ENCODE measurements around the gene RBM12. TPM values are rescaled to one million over a fixed set of nuclear protein-coding genes. Genes with fewer than 3 reads are reported as not detected.
A peak's percentile ranks its signal among the peaks of the same experiment; 100 is the strongest.

RBM12 gene
- total RNA-seq, 1 donor from 2014 or later: 19.3 TPM

DNA sequence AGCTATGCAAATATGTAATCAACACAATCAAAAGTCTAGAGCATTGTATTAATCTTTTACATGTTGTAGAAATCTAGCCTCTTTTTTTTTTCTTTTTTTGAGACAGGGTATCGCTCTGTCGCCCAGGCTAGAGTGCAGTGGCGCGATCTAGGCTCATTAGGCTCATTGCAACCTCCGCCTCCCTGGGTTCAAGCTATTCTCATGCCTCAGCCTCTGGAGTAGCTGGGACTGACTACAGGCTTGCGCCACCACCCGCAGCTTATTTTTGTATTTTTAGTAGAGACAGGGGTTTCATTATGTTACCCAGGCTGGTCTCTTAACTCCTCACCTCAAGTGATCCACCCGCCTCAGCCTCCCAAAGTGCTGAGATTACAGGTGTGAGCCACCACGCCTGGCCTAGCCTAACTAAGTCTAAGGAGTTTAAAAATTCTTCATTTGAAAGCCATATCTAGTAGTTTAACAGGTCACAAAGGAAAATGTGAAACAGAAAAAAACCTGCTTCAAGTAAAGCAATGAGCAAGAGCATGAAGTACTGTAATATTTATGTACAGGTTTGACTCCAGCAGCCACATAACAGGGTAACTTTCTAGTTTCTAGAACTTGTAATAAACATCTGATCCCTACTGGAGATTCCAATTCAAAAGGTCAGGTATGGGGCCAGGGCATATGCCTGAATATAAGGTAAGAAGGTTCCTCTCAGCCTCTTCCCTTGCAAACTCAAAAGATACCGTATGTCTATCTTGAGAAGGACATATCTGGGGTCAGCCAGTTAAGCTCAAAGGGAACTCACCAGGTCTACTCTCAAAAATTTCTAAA, 4.4 kb downstream of the RBM12 start:
- no peak for DNase-seq (ENCODE audit: low spot score)
- no peak for ATAC-seq

DNA sequence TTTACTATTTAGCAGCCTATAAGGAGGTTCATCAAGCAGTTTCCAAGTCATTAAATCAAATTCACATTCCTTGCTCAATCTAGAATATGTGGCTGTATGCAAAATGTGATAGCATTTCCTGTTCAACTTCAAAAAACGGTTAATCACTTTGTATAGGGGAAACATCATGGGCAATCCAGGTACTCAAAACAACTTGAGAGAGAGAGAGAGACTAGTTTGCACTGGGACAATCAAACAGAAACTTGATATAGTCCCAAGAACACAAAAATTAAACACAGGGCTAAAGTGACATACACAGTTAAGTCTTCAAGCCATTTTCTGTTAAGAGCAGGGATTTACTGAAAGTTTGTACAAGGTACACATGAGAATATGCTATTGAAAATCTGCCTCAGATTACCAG, 7.4 kb downstream of the RBM12 start:
- ATAC-seq (peak; percentile 36), DNase-seq (ENCODE audit: low spot score) (no peak)

DNA sequence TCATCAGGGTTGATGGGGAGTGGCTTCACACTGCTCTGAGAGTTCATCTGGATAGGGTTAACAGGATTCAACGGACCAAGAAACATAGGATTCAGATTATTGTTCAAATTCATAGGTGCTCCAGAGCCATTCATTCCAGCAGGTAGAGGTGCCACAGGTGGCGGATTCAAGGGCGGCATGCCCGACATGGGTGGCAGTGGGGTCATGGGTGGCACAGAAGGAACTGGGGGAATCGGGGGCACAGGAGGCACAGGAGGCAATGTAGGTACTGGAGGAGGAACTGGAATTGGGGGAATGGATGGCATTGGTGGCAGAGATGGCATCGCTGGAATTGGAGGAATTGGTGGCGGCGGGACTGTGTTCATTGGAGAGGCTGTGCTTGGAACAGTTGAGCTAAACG, 10.3 kb downstream of the RBM12 start:
- no peak for ATAC-seq
- DNase-seq (ENCODE audit: low spot score): no peak

DNA sequence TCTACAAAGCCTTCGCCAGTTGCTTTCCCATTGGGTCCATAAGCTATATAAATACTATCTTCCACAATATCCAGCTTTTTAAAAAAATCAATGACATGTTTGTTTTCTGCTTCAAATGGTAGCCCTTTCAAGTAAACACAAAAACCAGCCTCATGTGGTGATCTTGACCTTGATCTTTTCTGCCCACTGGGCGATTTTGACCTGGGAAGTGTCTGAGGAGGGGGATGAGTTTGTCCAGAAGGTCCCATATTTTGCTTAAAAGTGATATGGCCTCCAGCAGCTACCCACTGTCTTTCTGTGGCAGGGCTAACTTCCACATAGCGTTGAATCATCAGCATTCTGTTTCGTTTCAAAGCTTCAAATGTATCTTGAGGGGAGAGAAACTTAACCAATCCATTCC, 10.8 kb downstream of the RBM12 start:
- no peak for DNase-seq (ENCODE audit: low spot score)
- no peak for ATAC-seq

DNA sequence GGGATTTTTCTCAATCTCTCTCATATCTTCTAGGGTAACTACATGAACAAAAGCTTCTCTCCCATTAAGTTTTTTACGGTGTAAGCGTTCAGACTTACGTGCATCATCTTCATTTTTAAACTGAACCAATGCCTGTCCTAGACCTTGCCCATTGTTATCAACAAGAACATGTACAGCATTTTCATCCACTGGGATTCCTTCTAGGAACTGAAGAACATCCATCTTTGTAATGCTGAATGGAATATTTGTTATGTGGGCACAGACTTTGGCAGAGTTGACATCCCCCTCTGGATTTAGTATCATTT, 11.3 kb downstream of the RBM12 start:
- ATAC-seq (no peak), DNase-seq (ENCODE audit: low spot score) (no peak)

DNA sequence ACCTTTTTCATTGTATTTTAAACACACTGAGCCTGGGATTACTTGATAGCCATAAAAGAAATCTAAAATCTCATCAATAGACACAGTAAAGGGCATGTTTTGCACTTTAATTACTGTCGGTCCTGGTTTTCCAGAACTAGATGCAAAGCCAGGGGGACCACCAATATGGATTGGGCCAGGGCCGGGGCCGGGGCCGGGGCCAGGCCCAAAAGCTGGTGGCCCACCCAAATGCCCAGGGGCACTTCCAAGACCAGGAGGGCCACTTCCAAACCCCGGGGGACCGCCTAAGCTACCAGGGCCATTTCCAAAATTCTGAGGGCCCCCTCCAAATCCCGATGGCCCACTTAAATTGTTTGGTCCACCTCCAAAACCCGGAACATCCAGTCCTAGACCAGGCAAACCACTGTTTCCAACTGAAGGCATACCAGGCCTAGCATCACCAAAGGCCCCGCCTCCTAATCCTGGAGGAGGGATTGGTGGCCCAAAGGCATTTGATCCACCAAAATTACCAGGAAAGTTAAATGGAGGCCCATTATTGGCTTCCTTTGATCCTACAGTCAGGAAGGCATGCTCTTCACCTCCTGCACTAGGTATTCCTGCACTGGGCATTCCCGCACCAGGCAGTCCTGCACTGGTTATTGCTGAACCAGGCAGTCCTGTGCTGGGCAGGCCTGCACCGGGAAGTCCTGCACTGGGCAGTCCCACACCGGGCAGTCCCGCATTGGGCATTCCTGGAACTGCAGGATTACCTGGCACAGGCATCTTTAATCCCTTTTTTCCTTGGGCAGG, 11.9 kb downstream of the RBM12 start:
- DNase-seq (ENCODE audit: low spot score) (no peak), ATAC-seq (peak; percentile 27)

DNA sequence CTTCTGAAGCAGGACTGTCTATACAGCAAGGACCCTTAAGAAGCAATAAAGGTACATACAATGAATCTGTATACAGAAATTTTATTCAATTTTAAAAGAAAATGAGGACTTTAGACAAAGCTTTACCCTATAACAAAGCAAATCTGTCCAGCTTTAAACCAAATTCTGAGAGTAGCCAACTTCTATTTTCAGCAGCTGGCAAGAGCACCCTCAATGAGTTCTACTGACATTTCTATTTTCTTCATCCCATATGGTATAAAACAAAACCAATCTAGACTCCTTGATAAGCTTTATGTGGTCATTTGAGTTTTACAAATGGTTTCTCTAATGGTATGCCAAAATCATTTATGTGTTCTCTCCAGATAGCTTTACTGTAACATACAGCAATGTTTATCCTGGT, 12.7 kb downstream of the RBM12 start:
- ATAC-seq (no peak), DNase-seq (ENCODE audit: low spot score) (no peak)

DNA sequence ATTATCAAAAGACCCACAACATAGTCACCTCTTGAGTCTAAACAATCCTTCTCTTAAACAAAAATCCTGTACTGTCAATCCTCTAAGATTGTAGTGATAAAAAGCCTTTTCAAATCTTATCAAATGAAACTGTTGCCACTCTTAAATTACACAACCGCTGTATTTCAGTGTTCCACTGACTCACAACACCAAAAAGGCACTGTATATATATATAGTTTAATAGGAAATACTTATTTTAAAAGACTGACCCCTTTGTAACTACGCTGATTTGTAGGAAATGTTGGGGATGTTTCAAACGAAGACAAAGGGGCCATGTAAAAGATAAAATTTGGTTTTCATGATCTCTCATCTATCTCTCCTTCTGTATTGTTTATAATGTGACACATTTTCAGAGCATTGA, 14.1 kb downstream of the RBM12 start:
- DNase-seq (ENCODE audit: low spot score) (no peak), ATAC-seq (no peak)

DNA sequence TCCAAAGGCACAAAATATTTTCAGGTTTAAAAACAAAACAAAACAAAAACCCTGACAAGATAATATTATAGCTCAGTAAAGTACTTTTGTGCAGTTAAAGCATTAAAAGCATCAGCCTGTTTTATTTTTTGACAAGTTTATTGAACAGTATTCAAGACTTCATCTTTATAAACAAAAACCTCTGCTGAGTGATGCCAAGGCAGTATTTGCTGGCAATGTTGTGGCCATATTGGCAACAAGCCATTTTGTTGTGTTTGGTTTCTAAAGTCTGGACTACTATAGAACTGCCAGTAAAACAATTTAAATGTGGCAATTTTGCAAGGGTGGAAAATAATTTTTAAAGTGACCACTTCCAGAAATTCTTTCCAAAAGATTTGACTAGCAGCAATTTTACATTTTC, 15.9 kb downstream of the RBM12 start:
- ATAC-seq (peak; percentile 75), DNase-seq (ENCODE audit: low spot score) (no peak)

DNA sequence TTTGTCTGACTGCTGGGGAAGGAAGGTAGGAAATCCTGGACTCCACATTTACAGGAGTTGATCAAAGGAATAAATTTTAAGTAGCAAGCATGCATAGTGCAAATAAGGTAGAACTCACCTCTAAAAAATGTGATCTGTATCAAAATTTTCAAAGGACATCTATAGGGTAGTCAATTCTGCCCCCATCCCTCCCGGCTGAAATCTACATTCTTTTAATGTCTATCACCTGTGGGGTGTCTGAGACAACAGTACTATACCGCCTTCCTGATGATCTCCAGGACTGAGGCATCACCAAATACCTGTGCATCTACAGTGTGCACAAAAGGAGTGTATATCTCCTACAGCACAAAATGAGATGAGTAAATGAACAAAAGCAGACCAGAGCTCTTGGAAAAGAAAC, 19.9 kb downstream of the RBM12 start:
- no peak for ATAC-seq
- DNase-seq (ENCODE audit: low spot score): no peak

DNA sequence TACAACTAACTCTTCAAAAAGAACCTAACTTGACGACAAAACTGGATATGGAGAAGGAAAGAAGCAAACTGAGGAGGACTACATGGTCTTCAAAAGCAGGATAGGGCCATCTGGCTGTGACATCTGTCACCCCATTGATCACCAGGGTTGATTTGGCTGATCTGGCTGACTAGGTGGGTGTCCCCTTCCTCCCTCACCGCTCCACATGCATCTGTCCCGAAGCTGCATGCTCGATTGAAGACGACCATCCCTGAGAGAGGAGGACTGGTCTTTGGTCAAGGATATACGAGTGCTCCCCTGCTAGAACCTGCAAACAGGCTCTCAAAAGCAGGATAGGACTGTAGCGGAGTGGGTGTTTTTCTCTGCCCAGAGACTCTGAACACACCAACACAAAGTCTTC, 21.7 kb downstream of the RBM12 start:
- no peak for ATAC-seq
- DNase-seq (ENCODE audit: low spot score): no peak

DNA sequence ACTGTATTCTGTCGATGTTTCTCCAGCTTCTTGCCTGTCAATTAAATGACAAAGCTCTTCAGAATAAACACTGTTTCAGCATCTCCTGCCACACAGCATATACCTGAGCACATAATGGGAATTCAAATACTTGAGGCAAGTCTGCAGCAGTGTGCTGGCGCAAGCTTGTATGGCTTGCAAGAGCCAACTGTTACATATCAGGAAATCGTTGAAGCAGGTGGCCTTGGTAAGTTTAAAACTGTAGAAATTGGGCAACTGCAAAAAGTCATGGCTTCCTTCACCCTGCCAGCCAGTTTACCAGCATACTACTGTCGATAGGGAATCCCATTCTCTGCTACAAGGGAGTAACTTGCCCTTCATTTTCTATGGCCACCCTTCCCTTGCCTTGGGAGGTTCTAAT, 23.0 kb downstream of the RBM12 start:
- DNase-seq (ENCODE audit: low spot score): no peak
- ATAC-seq: no peak

DNA sequence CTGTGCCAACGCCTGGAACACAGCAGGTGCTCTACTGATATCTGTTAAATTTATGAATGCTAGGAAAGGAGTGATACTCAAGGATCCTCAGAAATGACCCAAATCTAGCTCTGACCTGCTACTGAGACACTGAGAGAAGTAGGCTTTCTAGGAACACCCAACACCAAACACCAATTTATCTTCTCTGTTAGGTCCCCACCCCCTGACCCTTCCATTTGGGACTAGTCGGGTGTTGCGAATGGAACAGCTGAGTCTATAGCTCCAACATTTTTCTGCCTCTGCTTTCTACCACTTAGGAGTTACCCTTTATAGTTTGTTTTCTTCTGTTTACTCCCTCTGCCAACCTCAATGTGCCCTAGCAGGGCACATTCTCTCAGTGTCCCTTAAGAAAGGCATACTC, 24.0 kb downstream of the RBM12 start:
- no peak for DNase-seq (ENCODE audit: low spot score)
- ATAC-seq: no peak

DNA sequence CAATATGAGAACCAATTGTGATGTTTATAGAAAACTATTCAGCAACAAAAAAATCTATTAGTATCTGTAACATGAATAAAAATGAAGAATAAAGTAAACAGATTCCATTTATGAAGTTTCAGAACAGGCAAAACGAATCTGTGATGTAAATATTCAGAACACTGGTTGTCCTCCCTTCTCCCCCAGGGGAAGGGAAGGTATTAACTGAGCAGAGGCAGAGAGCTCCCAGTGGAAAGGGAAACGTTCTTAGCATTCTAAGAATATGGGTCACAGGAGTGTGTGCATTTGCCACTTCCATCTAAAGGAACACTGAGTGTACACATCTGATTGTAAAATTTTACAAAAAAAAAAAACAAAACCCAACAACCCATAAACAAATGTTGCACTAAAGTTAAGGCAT, 25.9 kb downstream of the RBM12 start:
- no peak for DNase-seq (ENCODE audit: low spot score)
- no peak for ATAC-seq

DNA sequence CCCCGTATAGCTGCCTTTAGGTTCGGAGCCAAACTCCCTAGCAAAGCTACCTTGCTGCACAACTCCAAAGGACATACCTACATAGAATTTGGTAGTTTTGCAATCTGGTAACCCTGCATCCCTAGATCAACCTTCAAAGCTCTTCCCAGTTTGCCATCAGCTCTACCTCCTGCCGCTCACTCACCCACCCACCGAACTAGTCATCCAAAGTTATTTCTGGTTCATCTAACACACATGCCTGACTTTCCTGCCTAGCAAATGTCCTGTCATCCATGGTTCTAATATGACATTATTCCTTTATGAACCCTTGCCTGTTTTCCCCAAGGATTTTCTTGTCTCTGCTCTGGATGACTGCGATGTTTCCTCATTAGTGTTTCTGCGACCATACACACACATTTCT, 27.4 kb downstream of the RBM12 start:
- ATAC-seq: no peak
- DNase-seq (ENCODE audit: low spot score): no peak

DNA sequence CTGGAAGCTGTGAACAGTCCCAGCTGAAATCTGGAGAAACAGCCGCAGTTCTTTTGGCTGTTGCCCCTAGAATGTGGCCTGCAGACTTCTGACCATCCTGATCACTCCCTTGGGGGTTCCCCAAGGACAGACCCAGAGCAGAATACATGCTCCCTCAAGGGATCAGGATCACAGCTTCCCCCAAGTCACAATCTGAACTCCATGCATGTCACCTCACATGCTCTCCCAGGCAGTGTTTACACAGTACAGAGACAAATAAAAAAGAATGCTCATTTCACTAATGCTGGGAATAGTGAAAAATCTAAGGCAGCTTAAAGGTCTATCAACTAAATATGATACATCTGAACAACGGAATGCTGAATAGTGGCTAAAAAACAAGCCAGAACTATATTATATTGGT, 28.6 kb downstream of the RBM12 start:
- ATAC-seq (peak; percentile 58), DNase-seq (ENCODE audit: low spot score) (no peak)

DNA sequence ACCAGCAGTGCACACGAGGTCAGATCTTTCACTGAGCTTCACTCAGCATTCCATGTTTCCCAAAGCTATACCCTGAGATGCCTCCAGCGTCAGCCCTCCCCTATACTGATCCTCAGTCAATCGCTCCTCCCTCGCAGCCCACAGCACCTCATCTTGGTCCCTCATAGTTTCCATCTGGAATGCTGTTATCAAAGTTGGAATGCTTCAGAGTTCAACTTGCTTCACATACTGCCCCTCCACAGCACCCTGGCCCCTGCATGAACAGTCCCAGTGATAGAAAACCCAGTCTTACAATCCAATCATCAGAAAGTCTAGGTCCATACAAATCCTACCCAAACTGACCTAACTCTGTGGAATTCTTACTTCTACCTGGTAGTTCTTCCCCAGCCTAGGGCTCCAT, 29.0 kb downstream of the RBM12 start:
- ATAC-seq: no peak
- no peak for DNase-seq (ENCODE audit: low spot score)

DNA sequence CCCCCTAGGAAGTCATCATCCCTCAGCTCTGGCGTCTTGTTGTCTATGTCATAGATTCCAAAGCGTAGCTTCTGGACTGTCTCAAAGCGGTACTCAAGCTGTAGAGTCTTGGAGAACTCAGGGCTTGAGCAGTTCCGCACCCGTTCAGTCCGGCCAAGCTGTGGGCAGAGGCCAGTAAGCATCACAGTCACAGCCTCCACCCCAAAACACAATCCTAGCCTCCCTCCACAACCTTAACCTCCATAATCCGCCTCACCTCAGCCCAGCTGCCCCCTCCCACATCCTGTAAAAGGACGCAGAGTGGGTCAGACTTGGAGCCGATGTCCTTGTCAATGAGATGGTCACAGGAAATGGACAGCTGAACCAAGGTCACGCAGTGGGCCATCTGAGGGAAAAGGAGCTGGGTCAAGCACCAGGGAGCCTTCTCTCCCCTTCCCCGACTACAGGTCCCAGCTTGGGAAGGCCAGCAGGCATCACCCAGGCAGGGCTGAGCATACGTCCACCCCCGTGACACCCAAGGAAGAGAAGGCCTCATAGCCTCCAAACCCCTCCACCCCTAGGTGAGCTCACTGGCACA, 32.1 kb downstream of the RBM12 start:
- peak; percentile 26 for DNase-seq (ENCODE audit: low spot score)

DNA sequence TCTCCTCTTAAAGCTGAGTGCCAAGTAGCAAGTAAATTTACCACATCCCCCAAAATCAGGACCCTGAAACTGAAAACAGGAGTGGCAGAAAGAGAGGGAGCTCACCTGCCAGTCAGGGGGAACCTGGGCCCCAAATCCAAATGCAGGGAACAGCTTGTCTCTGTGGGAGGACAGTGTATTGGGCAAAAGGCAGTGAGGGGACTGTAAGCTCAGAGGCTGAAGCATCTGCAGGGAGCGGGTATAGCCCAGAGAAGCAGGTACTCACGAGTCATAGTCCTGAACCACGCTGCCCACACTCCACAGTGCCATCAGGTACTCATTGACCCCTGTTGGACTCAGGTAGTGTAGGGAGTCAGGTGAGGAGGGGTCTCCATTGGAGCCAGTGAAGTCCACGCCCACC, 34.1 kb downstream of the RBM12 start:
- no peak for ATAC-seq

More for the DNA sequence above, 32.1 kb downstream of the RBM12 start:
- ATAC-seq: no peak

DNA sequence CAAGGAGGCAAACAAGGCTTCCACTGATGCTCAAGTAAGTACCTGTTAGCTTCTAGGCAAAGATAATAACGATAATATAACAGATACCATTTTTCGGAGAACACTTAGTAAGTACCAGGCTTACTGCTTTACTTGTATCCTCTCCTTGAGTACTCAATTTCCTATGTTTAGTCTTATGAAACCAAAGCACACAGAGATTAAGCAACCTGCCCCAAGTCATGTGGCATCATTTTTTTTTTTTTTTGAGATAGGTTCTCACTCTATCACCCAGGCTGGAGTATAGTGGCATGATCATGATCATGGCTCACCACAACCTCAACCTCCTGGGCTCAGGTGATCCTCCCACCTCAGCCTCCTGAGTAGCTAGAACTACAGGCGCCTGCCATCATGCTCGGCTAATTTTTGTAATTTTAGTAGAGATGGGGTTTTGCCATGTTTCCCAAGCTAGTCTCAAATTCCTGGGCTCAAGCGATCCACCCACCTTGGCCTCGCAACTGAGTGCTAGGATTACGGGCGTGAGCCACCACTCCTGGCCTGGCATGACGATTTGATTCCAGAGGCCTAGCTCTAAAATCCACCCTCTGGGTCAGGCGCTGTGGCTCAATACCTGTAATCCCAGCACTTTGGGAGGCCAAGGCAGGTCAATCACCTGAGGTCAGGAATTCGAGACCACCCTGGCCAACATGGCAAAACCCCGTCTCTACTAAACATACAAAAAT, 35.1 kb downstream of the RBM12 start:
- ATAC-seq (peak; percentile 87), DNase-seq (ENCODE audit: low spot score) (peak; percentile 44)

More for the DNA sequence above, 34.1 kb downstream of the RBM12 start:
- peak; percentile 42 for DNase-seq (ENCODE audit: low spot score)

DNA sequence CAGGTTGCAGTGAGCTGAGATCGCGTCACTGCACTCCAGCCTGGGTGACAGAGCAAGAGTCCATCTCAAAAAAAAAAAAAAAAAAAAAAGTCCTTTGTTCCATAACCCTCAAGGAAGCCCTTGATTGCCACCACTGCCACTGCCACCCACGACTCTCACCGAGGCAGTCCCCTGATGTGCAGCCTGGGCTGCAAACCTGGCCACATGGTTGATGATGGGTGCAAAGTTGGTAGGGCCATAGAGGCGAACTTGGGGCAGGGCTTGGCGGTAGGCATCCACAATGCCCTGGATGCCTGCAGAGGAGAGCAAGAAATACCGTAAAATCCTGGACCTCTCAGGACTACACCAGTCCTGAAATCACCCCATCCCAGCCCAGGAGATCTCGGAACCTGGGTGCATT, 37.6 kb downstream of the RBM12 start:
- DNase-seq (ENCODE audit: low spot score): peak; percentile 35
- ATAC-seq: no peak
